Measurements from ENCODE around the gene AMDHD1. TPM values are rescaled to one million over a fixed set of nuclear protein-coding genes. Genes with fewer than 3 reads are reported as not detected.

Gene AMDHD1
- total and polyA plus RNA-seq, 2 donors (not counting 3 experiments of a cell fraction or from before 2014, with no cell fraction given) = not detected

DNA sequence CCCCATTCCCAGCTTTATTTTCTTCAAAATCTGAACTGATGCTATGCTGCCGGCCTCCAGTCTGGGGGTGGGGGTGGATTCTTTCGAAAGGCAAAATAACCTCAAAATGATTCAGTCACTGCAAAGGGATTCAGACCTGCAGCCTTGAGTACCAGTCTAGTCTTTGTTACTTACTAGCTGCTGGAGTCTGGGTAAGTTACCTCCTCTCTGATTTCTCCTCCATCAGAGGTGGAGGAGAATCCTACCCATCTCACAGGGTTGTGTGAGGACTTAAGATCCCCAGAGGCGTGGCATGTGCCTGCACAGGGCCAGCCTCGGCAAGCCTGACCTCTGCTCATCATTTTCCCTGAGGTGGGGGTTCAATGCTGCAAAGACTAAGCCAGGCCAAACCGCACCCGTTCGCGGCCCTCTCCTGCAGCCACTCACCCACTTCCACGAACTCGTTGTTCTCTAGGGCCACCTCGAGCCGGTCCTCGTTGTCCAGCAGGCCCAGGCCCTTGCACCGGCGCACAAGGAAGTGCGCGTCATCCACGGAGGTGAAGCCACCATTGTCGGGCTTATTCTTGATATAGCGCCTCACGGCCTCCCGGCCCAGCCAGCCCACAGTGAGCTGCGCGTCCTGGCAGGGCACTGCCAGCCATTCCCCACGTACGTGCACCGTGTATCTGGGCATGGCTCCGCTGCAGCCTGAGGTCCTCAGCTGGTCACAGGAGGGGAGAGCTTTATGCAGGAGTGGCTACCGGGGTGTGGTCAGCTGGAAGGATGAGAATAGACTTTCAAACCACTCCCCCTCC, 52.3 kb downstream of the AMDHD1 start:
- no peaks in the 10 kb centered on the region for H3K9me1 ChIP-seq (replicated peaks; ENCODE audit: control insufficient read depth, extremely low read depth, insufficient read depth, low read length)
- no peaks in the 10 kb centered on the region for H3K79me2 ChIP-seq (ENCODE audit: control insufficient read depth, insufficient read depth, low read length)
- FAIRE-seq (no peak), DNase-seq (ENCODE audit: low read depth, low spot score) (no peak)
- intact Hi-C loops (cut with micrococcal nuclease) = no loop called here
- dilution Hi-C loops (cut with MboI; ENCODE audit: extremely low pct_ligation_motif_present, low sequenced_read_pairs) = no loop called here
- ChIA-PET CTCF (interaction anchor here (0.8 to 2.1 kb wide), 2 partner anchors 15 to 77 kb away, joined by 3 to 7 read pairs; no protein-coding TSS in a partner anchor), POLR2A (no interaction called here)
- H3K4me1 ChIP-seq (ENCODE audit: control insufficient read depth, extremely low read depth, insufficient read depth, low read length) = no peaks in the 10 kb centered on the region
- no peaks in the 10 kb centered on the region for H4K20me1 ChIP-seq (replicated peaks; ENCODE audit: control insufficient read depth, extremely low read depth, insufficient read depth, low read length)
- TF ChIP-seq FOS (IDR thresholded peaks at IDR 0.05; ENCODE audit: borderline replicate concordance, insufficient read depth, low read length) (no peak), GATA2 (IDR thresholded peaks at IDR 0.05; ENCODE audit: insufficient read depth, insufficient read length, low read depth, low read length) (no peak), POLR2AphosphoS5 (IDR thresholded peaks at IDR 0.05; ENCODE audit: insufficient read depth, low read depth, low read length) (no peak), POLR2A (IDR thresholded peaks at IDR 0.05; ENCODE audit: low read depth, low read length) (no peak), MYC (IDR thresholded peaks at IDR 0.05; ENCODE audit: low read depth, low read length) (no peak), JUN (IDR thresholded peaks at IDR 0.05; ENCODE audit: borderline replicate concordance, insufficient read depth, insufficient read length, low read depth) (no peak)
- TF ChIP-seq, protein P1, sequence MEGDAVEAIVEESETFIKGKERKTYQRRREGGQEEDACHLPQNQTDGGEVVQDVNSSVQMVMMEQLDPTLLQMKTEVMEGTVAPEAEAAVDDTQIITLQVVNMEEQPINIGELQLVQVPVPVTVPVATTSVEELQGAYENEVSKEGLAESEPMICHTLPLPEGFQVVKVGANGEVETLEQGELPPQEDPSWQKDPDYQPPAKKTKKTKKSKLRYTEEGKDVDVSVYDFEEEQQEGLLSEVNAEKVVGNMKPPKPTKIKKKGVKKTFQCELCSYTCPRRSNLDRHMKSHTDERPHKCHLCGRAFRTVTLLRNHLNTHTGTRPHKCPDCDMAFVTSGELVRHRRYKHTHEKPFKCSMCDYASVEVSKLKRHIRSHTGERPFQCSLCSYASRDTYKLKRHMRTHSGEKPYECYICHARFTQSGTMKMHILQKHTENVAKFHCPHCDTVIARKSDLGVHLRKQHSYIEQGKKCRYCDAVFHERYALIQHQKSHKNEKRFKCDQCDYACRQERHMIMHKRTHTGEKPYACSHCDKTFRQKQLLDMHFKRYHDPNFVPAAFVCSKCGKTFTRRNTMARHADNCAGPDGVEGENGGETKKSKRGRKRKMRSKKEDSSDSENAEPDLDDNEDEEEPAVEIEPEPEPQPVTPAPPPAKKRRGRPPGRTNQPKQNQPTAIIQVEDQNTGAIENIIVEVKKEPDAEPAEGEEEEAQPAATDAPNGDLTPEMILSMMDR (IDR thresholded peaks at IDR 0.05; ENCODE audit: extremely low read depth in 1 of 2, insufficient read depth in 1 of 2, low read depth in 1 of 2, low read length in 2 of 2) = no peak
- TF ChIP-seq, protein P2, sequence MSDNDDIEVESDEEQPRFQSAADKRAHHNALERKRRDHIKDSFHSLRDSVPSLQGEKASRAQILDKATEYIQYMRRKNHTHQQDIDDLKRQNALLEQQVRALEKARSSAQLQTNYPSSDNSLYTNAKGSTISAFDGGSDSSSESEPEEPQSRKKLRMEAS (IDR thresholded peaks at IDR 0.05; ENCODE audit: insufficient read depth, insufficient read length) = no peak
- H3K4me3 ChIP-seq (replicated peaks in 1 of 3; ENCODE audit: insufficient read depth in 1 of 3, low read depth in 1 of 3, low read length in 3 of 3) = no peak overlapping the region
- H2AFZ ChIP-seq (ENCODE audit: low read depth, low read length) = no peak overlapping the region
- no peak overlapping the region for H3K27ac ChIP-seq (ENCODE audit: insufficient read depth, low read depth, low read length)
- H3K9me3 ChIP-seq (replicated peaks; ENCODE audit: control insufficient read depth, insufficient read depth, low read length) = no peaks in the 10 kb centered on the region
- H3K4me2 ChIP-seq (ENCODE audit: insufficient read depth, low read length) = no peak overlapping the region
- no peak overlapping the region for H3K9ac ChIP-seq (replicated peaks; ENCODE audit: extremely low read depth, insufficient read depth, low read length)
- peaks cover 3 to 11% of the 10 kb centered on the region in 2 experiments for H3K27me3 ChIP-seq (ENCODE audit: control insufficient read depth in 2 of 2, insufficient read depth in 2 of 2, low read length in 2 of 2)
- no TSS peak for BruUV-seq (replicated peaks)
- peaks cover 0 to 2% of the 10 kb centered on the region in 2 experiments for H3K36me3 ChIP-seq (ENCODE audit: control insufficient read depth in 2 of 2, extremely low read depth in 1 of 2, insufficient read depth in 2 of 2, low read length in 2 of 2)
